GM18520 (cell line): ENCODE data around the gene WFDC12.

ENCODE experiments used
- ATAC-seq: cut with Tn5 transposase; IDR thresholded peaks from one replicate; pipeline ENCODE4 v1.9.1; 2021; ENCODE audit not compliant: unreplicated experiment

The WFDC12 gene

DNA sequence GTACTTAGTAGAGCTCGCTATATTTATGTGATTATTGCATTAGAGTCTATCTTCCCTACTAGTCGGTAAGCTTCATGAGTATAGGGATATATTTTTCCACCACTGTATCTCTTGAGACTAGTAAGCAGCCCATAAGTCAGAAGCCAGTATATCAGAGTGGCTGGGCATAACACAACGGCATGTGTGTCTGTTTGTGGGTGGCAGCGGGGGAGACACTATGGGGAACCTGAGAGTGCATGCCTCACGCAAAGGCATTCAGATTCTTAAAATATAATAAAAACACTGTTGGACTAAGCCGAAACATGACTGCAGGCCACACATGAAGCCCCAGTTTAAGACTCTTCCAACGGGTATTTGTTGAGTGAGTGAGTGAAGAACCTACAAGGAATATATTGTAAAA lies 31.4 kb downstream of the WFDC12 start:
- ATAC-seq, result no peak

DNA sequence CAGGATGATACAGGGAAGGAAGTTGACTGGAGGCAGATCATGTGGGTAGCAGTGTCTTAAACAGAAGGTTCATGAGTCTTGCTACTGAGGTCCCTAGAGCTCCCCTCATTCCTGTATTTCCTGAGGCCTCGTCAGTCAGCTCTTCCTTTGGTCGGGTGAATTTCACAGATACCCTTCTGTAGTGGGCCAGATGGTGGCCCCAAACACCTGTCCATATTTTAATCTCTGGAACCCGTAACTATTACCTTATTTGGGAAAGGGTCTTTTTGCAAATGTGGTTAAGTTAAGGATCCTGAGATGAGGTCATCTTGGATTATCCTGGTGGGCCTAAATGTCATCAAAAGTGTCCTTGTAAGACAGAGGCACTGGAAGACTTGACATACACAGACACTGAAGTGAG lies 32.9 kb downstream of the WFDC12 start:
- ATAC-seq, result no peak

GRCh38 chr20:45090481-45090880 lies 33.8 kb downstream of the WFDC12 start:
- ATAC-seq, result no peak

GRCh38 chr20:45088247-45088646 lies 36.0 kb downstream of the WFDC12 start:
- ATAC-seq, result no peak

- no peak for ATAC-seq
Observed at GRCh38 chr20:45087814-45088213, 36.5 kb downstream of the WFDC12 start.

DNA sequence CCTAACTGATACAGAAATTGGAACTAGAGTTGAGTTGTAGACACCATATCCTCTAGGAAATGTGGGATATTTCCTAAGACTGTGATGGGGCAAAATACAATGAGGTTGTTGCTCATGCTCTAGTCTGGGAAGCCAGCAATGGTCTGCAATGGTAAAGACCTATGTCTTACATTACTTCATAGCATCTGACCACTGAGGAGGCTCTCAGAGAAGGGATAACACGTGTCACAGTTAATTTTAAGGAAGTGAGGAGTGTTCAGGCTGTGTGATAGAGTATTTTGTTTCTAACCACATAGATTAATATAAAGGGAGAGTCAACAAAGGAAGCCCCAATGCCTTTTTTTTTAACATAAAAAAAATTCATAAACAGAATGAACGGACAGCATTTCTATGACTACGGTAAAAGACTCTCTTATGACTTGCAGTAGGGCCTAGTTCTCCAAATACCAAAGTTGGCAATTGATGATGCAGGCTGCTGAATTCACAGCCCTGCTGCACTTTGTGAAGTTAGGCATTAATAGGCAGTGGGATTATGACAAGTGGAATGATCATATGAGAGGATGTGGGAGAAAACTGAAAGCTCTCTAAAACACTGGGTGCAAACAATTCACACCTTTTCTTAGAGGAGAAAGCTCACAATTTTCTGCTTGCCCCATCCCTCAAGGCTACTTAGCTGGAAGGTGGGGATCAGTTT lies 37.0 kb downstream of the WFDC12 start:
- no peak for ATAC-seq

- ATAC-seq, result no peak
Observed at GRCh38 chr20:45085867-45086266, 38.4 kb downstream of the WFDC12 start.

DNA sequence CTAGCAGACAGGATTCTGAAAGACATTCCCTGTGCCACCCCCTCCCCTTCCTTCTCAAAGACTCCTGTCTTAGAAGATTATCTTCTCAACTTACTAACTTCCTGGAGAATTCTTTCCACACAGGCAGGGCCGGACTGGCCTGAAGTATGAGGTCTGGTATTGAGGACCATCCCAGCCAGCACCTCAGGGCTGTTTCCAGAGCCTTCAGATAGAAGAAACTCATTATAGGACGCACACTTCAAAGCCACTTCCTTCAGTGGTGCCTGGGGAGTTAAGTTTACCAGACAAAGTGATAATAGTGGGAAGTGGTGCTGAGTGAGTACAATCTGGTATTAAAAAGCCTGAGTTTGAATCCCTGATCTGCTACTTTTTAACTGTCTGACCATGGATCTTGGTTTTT lies 39.0 kb downstream of the WFDC12 start:
- no peak for ATAC-seq

DNA sequence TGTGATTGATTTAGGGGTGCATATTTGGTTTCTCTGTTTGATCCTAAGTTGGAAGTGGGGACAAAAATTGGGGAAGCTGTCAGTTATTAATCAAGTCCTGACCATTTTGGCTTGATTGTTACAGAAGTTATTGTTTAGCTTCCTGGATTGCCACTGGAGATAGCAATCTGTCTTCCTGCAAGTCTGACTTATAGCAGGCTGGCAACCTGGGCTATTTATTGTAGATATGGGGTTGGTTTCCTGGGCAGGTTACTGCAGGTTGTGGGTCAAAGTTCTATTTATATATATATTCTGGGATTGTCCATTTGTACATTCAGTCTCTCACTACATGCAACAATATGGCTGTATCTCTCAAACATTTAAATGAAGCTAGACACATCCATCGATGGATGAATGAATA lies 41.1 kb downstream of the WFDC12 start:
- ATAC-seq, result no peak

DNA sequence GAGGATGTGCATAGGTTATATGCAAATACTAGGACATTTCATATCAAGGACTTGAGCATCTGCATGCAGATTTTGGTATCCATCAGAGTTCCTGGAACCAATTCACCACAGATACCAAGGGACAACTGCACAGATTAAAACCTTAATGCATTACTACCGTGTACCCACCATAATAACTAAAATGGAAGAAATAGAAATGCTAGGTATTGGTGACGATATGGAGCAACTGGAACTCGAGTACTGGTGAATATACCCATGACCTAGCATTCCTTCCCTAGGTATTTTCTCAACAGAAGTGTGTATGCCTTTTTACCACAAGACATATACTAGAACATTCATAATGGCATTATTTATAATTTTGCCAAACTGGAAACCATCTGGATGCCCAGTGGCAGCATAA lies 41.8 kb downstream of the WFDC12 start:
- no peak for ATAC-seq

DNA sequence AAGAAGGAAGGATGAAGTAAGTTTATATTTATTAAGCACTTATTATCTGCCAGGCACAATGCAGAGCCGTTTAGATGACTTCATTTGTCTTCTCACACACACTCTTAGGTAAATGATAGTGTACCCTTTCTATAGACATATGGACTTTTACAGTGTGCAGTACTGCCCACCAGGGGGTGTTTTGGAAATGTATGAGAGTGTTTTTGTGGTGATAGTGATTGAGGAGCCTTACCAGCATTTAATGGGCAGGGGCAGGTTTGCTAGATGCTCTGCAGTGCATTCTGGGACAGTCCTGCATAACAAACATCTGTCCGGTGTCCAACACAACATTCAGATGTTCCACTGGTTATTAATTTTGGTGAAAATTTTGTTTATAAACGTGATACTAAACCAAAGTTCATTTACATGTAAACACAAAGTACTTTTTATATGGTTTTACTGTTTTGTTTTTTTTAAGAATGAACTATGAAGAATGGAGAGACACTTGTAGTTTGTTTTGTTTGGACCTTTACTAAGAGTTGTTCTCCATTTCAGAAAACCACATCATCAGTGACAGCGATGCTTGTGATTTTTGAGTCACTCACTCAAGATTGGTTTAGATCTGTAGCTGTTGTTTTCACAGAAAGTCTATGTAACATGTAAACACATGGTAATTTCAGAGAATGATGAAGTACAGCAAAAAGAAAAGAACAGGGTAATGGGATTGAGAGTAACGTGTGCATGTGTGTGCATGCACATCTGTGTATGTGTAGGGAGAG lies 43.2 kb downstream of the WFDC12 start:
- no peak for ATAC-seq

DNA sequence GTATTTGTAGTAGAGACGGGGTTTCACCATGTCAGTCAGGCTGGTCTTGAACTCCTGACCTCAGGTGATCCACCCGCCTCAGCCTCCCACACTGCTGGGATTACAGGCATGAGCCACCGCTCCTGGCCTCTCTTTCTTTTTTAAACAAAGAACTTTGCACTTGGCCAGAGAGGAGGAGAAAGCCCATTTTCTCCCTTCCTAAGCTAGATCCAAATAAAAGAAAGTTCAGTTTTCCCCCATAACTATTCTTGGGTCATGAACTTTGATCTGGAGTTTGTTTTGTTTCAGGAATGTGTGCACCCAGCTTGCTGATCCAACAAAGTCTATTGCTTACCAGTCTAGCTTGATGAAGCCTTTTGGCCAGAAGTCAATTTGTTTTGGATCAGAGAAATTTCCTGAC lies 46.7 kb downstream of the WFDC12 start:
- no peak for ATAC-seq
